ENCODE measurements around the gene ARMC2.
"Not testable (repeated sequence)": the region's sequence is repeated elsewhere in the genome, so short reads cannot be mapped to it uniquely, and the experiment has no call there.

ARMC2 gene

GRCh38 chr6:108848116-108848868 is at the start of gene ARMC2:
ARMC2 (plus strand) TSS chr6:108848422; CDS start chr6:108854268, 5,846 bp downstream.
- peak; percentile 93 for DNase-seq
- in situ Hi-C loops (cut with MboI; ENCODE audit: low pct_unique_long_range_greater_than_20kb, low sequenced_read_pairs), result no loop called here

- in situ Hi-C loops (cut with MboI; ENCODE audit: low pct_unique_long_range_greater_than_20kb, low sequenced_read_pairs), result loop anchor here (25.0 kb wide), 1 partner anchor 237 kb away; the partner anchor contains the start of gene FOXO3
- peak; percentile 88 for DNase-seq
Observed at GRCh38 chr6:108798670-108799353, 49.4 kb upstream of the ARMC2 start.

GRCh38 chr6:108799354-108799717 is 48.9 kb upstream of the ARMC2 start:
- no peak for DNase-seq

GRCh38 chr6:108799791-108800190 is 48.4 kb upstream of the ARMC2 start:
- in situ Hi-C loops (cut with MboI; ENCODE audit: low pct_unique_long_range_greater_than_20kb, low sequenced_read_pairs), result loop anchor here (25.0 kb wide), 1 partner anchor 237 kb away; the partner anchor contains the start of gene FOXO3
- no peak for DNase-seq

More at GRCh38 chr6:108799354-108799717, 48.9 kb upstream of the ARMC2 start:
- in situ Hi-C loops (cut with MboI; ENCODE audit: low pct_unique_long_range_greater_than_20kb, low sequenced_read_pairs), result loop anchor here (25.0 kb wide), 1 partner anchor 237 kb away; the partner anchor contains the start of gene FOXO3

GRCh38 chr6:108800427-108800864 is 47.8 kb upstream of the ARMC2 start:
- no peak for DNase-seq
- in situ Hi-C loops (cut with MboI; ENCODE audit: low pct_unique_long_range_greater_than_20kb, low sequenced_read_pairs), result no loop called here

- peak; percentile 43 for DNase-seq
- in situ Hi-C loops (cut with MboI; ENCODE audit: low pct_unique_long_range_greater_than_20kb, low sequenced_read_pairs), result no loop called here
Observed at GRCh38 chr6:108801366-108801765, 46.9 kb upstream of the ARMC2 start.

GRCh38 chr6:108803982-108804490 is 44.2 kb upstream of the ARMC2 start:
- no peak for DNase-seq
- in situ Hi-C loops (cut with MboI; ENCODE audit: low pct_unique_long_range_greater_than_20kb, low sequenced_read_pairs), result no loop called here

- in situ Hi-C loops (cut with MboI; ENCODE audit: low pct_unique_long_range_greater_than_20kb, low sequenced_read_pairs), result no loop called here
- no peak for DNase-seq
Observed at GRCh38 chr6:108804956-108805355, 43.3 kb upstream of the ARMC2 start.

GRCh38 chr6:108805611-108806167 is 42.5 kb upstream of the ARMC2 start:
- DNase-seq, result peak; percentile 48
- in situ Hi-C loops (cut with MboI; ENCODE audit: low pct_unique_long_range_greater_than_20kb, low sequenced_read_pairs), result no loop called here

GRCh38 chr6:108806171-108806570 is 42.1 kb upstream of the ARMC2 start:
- in situ Hi-C loops (cut with MboI; ENCODE audit: low pct_unique_long_range_greater_than_20kb, low sequenced_read_pairs), result no loop called here
- DNase-seq, result no peak

- no peak for DNase-seq
- in situ Hi-C loops (cut with MboI; ENCODE audit: low pct_unique_long_range_greater_than_20kb, low sequenced_read_pairs), result no loop called here
Observed at GRCh38 chr6:108806665-108807064, 41.6 kb upstream of the ARMC2 start.

- in situ Hi-C loops (cut with MboI; ENCODE audit: low pct_unique_long_range_greater_than_20kb, low sequenced_read_pairs), result no loop called here
Observed at GRCh38 chr6:108807928-108808327, 40.3 kb upstream of the ARMC2 start.

GRCh38 chr6:108809211-108809610 is 39.0 kb upstream of the ARMC2 start:
- in situ Hi-C loops (cut with MboI; ENCODE audit: low pct_unique_long_range_greater_than_20kb, low sequenced_read_pairs), result no loop called here
- no peak for DNase-seq

More at GRCh38 chr6:108807928-108808327, 40.3 kb upstream of the ARMC2 start:
- DNase-seq, result no peak

GRCh38 chr6:108810057-108810643 is 38.1 kb upstream of the ARMC2 start:
- DNase-seq, result no peak
- in situ Hi-C loops (cut with MboI; ENCODE audit: low pct_unique_long_range_greater_than_20kb, low sequenced_read_pairs), result no loop called here

- in situ Hi-C loops (cut with MboI; ENCODE audit: low pct_unique_long_range_greater_than_20kb, low sequenced_read_pairs), result no loop called here
- DNase-seq, result no peak
Observed at GRCh38 chr6:108811490-108811889, 36.7 kb upstream of the ARMC2 start.

- in situ Hi-C loops (cut with MboI; ENCODE audit: low pct_unique_long_range_greater_than_20kb, low sequenced_read_pairs), result not testable (repeated sequence)
Observed at GRCh38 chr6:108813218-108813617, 35.0 kb upstream of the ARMC2 start.

GRCh38 chr6:108817276-108817675 is 30.9 kb upstream of the ARMC2 start:
- DNase-seq; in situ Hi-C loops (cut with MboI; ENCODE audit: low pct_unique_long_range_greater_than_20kb, low sequenced_read_pairs): not testable (repeated sequence)

More at GRCh38 chr6:108813218-108813617, 35.0 kb upstream of the ARMC2 start:
- DNase-seq, result not testable (repeated sequence)

GRCh38 chr6:108820006-108820405 is 28.2 kb upstream of the ARMC2 start:
- in situ Hi-C loops (cut with MboI; ENCODE audit: low pct_unique_long_range_greater_than_20kb, low sequenced_read_pairs), result no loop called here
- no peak for DNase-seq

GRCh38 chr6:108822401-108822800 is 25.8 kb upstream of the ARMC2 start:
- DNase-seq, result no peak
- in situ Hi-C loops (cut with MboI; ENCODE audit: low pct_unique_long_range_greater_than_20kb, low sequenced_read_pairs), result no loop called here
